HG03565 (cell line): ENCODE results near the gene GALNT1.

ENCODE experiments used
- ATAC-seq: cut with Tn5 transposase; IDR thresholded peaks from one replicate; pipeline ENCODE4 v1.9.1; 2021; ENCODE audit warnings: mild to moderate bottlenecking, moderate library complexity; ENCODE audit not compliant: unreplicated experiment

The GALNT1 gene

DNA sequence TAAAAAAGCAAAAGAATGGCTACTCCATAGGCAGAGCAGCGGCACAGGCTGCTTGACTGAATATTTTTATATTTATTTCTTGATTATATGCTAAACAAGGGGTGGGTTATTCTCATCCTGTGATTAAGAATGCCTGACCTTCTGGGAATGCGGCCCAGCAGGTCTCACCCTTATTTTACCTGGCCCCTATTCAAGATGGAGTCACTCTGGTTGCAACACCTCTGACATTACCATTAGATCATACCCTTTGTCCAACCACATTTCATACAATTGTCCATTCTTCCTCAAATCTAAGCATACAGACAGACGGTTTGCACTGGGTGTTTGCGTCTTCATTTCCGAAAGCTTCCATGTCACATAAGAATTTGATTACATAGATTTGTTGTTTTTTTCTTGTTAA, 168.2 kb downstream of the GALNT1 start:
- ATAC-seq: no peak

DNA sequence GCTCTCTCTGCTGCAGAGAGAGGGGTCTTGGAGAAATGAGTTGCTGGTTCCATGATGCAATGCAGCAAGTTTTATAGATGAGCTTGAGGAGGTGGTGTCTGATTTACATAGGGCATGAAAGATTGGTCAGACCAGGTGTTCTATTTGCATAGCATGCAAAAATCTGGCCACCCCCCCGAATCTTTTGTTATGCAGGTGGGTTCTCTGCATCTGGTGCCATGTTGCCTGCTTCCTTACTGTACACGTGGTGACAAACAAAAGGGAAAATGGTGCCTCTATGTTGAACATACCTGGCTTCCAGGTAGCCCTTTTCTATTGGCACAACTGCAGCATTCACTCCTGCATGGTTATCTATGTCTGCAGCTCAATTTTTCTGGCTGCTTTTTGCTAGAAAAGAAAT, 169.4 kb downstream of the GALNT1 start:
- no peak for ATAC-seq

DNA sequence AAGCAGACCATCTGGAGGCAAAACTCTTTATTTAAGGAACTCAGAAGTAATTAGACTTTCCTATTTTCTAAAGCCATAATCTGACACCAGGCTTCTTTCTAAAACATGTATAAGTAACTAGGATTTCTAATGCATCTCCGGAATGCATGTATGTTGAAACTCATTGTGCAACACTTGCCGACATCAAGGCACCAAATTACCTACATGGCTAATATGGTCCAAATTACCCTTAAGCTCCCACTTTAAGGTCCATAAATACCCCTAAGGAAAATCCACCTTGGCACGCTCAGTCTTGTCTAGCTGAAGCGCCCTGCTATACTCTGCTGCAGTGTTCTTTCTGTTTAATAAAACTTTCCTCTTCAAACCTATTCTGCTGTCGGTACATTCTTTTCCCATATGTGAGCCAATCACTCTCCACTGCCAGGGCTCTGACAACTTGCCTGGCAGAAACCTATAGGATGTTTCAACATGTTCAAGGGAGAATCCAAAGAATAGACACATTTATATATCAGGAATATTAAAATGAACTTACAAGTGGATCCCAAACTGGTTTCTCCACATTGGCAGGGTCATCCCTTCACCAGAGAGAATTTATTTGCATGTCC, 171.9 kb downstream of the GALNT1 start:
- no peak for ATAC-seq

DNA sequence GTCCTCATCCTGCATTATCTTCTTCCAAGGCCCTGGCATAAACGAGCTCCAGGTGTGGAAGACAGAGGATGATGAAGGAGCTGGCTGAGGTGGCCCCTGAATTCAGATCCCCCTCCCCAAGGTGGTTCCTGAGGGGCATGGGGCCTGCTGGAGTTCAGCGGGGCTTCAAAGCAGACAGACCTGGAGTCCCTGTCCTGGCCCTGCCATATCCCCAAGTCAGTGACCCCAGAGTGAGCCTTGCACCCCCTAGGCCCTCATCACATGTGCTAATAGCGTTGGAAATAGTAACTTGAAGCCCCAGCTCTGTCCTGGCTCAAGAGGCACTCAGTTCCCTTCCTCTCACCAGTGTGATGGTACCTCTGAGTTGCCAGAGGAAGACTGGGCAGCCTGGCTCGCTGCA, 172.9 kb downstream of the GALNT1 start:
- no peak for ATAC-seq

DNA sequence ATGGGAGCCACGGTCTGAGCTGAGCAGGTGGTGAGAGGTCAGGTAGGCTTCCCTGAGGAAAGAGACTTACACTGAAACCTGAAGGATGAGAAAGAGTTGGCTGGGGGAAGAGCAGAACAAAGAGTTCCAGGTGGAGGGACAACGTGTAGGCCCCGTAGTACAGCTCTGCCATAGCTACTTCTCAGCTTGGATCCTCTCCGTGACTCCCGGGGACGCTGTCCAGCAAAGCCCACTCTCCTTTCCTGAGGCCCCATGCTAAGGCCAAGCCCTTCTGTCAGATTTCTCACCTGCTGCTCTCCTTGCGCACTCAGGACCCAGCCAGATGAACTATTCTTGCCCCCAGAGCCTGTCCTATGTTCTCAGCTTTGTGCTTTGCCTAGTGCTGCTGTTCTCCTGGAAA, 173.8 kb downstream of the GALNT1 start:
- ATAC-seq: no peak

DNA sequence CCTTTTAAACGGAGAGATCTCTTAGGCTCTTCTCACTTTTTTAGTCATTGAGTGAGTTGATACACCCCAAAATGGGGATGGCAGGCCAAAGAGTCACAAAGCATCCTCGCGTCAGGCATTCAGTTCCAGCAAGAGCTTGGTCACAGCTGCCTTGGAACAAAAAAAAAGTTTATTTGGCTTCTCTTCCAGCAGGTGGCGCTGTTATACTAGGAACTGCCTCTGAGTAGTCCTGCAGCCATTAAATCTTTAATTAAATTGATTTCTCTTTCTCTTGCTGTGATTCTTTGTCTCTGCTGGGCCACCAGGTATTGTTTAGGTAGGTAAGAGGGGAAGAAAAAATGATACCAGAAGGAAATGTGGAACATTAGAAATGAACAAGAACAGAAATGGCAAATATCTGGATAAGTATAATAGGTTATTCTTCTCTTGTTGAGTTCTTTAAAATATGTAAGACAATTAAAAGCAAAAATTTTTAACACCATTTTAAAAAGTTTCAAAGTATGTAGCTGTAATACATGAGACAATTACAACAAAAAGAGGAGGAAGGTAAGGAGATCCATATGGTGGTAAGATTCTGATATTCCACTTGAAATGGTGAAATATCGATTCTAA, 175.1 kb downstream of the GALNT1 start:
- ATAC-seq: no peak
